OCI-LY7 (cell line): ENCODE measurements around the gene IP6K3. TPM values are rescaled to one million over a fixed set of nuclear protein-coding genes. Genes with fewer than 3 reads are reported as not detected.

ENCODE experiments used
- BruUV-seq: library from RNA; stranded (reverse); fragments of 400-500 nt; replicated peaks from 2 replicates; lab custom pipeline; 2021; lab: Mats Ljungman, UMichigan
- CTCF ChIA-PET: fragments of 300-600 bp; sonication (Branson Sonifier 250); formaldehyde crosslinking; loops from one replicate; lab custom pipeline; 2022; ENCODE audit warnings: antibody characterized with exemption; ENCODE audit not compliant: unreplicated experiment; lab: Charles Lee
- POLR2A ChIA-PET: fragments of 300-600 bp; sonication (Branson Sonifier 250); formaldehyde crosslinking; loops from one replicate; lab custom pipeline; 2022; ENCODE audit warnings: antibody characterized with exemption; lab: Charles Lee
- DNase-seq: peaks from one replicate; pipeline ENCODE4 v3.0.0-alpha.2; 2015; ENCODE audit warnings: low spot score
- H2AFZ ChIP-seq: fragments of 200-600 bp; sonication (generic), shearing (Covaris generic); 2 replicates; pipeline ENCODE4 v1.6.1; 2014; ENCODE audit warnings: mild to moderate bottlenecking, antibody characterized with exemption, low read length, moderate library complexity
- H3K27ac ChIP-seq: fragments of 200-600 bp; sonication (generic); 2 replicates; pipeline ENCODE4 v1.5.1; 2014; ENCODE audit warnings: mixed run types, low read depth, mild to moderate bottlenecking, moderate library complexity, low read length, inconsistent platforms; ENCODE audit not compliant: poor library complexity, severe bottlenecking
- H3K36me3 ChIP-seq: fragments of 200-600 bp; sonication (generic); 2 replicates; pipeline ENCODE4 v1.6.1; 2014; ENCODE audit warnings: mild to moderate bottlenecking, antibody characterized with exemption, low read length, moderate library complexity, mixed read lengths; ENCODE audit not compliant: insufficient read depth
- H3K4me1 ChIP-seq: fragments of 200-600 bp; sonication (generic); 2 replicates; pipeline ENCODE4 v1.5.1; 2014; ENCODE audit warnings: mild to moderate bottlenecking, low read length; ENCODE audit not compliant: insufficient read depth, poor library complexity, severe bottlenecking
- H3K4me2 ChIP-seq: fragments of 200-600 bp; sonication (generic); 2 replicates; pipeline ENCODE4 v1.6.1; 2014; ENCODE audit warnings: mild to moderate bottlenecking, low read length
- H3K4me3 ChIP-seq: fragments of 200-600 bp; sonication (generic); 2 replicates; pipeline ENCODE4 v1.5.1; 2014; ENCODE audit warnings: mild to moderate bottlenecking, low read depth, low read length; ENCODE audit not compliant: poor library complexity, severe bottlenecking
- H3K79me2 ChIP-seq: fragments of 200-600 bp; sonication (generic); 2 replicates; pipeline ENCODE4 v1.6.1; 2016; ENCODE audit warnings: low read depth, mild to moderate bottlenecking, low read length, moderate library complexity, mixed read lengths; ENCODE audit not compliant: insufficient read depth
- H3K9me2 ChIP-seq: fragments of 200-600 bp; sonication (generic); 2 replicates; pipeline ENCODE4 v1.6.1; 2016; ENCODE audit warnings: mild to moderate bottlenecking, low read length, mixed read lengths; ENCODE audit not compliant: insufficient read depth
- H3K9me3 ChIP-seq: fragments of 200-600 bp; sonication (generic); 2 replicates; pipeline ENCODE4 v1.6.1; 2014; ENCODE audit warnings: mild to moderate bottlenecking, mixed run types, low read length, mixed read lengths
- H4K20me1 ChIP-seq: fragments of 200-600 bp; sonication (generic); 2 replicates; pipeline ENCODE4 v1.6.1; 2014; ENCODE audit warnings: mild to moderate bottlenecking, antibody characterized with exemption, low read length, moderate library complexity, mixed read lengths; ENCODE audit not compliant: insufficient read depth
- CTCF ChIP-seq: fragments of 200-600 bp; sonication (generic); conservative IDR thresholded peaks from 2 replicates; pipeline ENCODE4 v1.5.1; 2014; ENCODE audit warnings: mild to moderate bottlenecking, antibody characterized with exemption, low read length, moderate library complexity, mixed read lengths
- EZH2phosphoT487 ChIP-seq: fragments of 200-600 bp; sonication (generic); IDR thresholded peaks from 2 replicates; pipeline ENCODE4 v1.6.1; 2018; ENCODE audit warnings: low read depth, borderline replicate concordance, mild to moderate bottlenecking, mixed run types, antibody characterized with exemption, low read length, moderate library complexity, mixed read lengths
- intact Hi-C: fragments of 100-400 bp; cut with micrococcal nuclease; formaldehyde crosslinking; loops from one replicate; pipeline ENCODE4 v1.10.0; 2022; ENCODE audit not compliant: unreplicated experiment
- total RNA-seq, 2 experiments: library from RNA; depleted of rRNA in 1 of 2; stranded (reverse); fragments of >200 nt in 1 of 2; shearing (Covaris generic) in 1 of 2; gene quantifications; 2 replicates each; pipeline ENCODE4 v1.2.3, GENCODE V29; 2014 to 2022

Gene IP6K3
- total RNA-seq, 2 experiments from 2014 or later = not detected

DNA sequence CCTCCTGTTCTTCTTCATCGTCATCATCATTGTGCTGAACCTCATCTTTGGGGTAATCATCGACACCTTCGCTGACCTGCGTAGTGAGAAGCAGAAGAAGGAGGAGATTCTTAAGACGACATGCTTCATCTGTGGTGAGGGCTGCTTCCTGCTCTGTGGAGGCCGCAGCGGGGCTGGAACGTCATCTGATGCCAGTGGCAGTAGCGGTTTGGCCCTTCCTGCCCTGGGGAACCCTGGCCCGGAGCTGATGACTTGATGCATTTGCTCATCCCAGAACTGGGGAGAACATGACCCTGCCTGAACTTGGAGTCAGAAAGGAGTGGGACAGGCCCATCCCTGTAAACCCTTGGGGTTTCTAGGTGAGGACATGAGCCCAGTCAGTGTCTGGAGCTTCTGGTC lies 53.9 kb downstream of the IP6K3 start:
- ChIA-PET CTCF (no interaction called here), POLR2A (no interaction called here)
- Histone ChIP-seq H3K9me2 (no peaks in the 10 kb centered on the region), H3K9me3 (no peaks in the 10 kb centered on the region), H4K20me1 (no peaks in the 10 kb centered on the region), H3K4me2 (no peak overlapping the region), H3K4me1 (peaks cover 19% of the 10 kb centered on the region), H3K79me2 (no peaks in the 10 kb centered on the region), H3K4me3 (no peak overlapping the region), H2AFZ (no peak overlapping the region), H3K36me3 (peaks cover 99% of the 10 kb centered on the region), H3K27ac (no peak overlapping the region)
- no peak for TF ChIP-seq CTCF
- no peak for TF ChIP-seq EZH2phosphoT487
- DNase-seq = no peak
- BruUV-seq = no TSS peak
- intact Hi-C loops = no loop called here

DNA sequence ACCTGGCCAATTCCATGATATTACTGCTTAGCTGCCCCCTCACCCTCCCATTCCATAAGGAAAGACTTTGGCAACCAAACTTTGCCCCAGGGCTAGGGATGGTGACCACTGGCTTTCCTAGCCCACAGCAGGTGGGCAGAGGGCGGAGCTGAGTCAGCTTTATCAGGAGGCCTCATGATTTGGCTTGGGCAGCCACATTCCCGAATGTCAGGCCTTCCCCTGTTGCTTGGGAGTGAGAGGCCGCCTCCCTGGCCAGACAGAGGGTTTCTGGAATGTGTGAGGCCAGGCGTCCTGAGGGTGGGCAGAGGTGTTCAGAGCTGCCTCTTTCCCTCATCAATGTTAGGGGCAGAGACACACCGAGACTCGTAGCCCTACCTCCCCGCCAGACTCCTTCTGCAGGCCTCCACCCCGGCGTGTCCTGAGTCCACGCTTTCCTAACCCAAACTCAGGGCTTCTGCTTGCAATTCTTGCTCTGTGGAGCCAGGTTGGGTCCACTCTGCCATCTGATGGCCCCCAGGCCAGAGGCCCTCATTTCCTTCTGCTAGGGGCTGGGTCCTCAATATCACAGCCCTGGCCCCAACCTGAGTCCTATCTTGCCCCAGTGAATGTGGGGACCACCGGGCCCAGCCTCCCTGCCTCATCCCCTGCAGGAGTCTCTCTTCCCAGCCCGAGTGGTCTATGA lies 54.5 kb downstream of the IP6K3 start:
- CTCF ChIA-PET = no interaction called here
- Histone ChIP-seq H3K36me3 (peaks cover 99% of the 10 kb centered on the region), H3K79me2 (no peaks in the 10 kb centered on the region), H3K27ac (no peak overlapping the region), H3K4me3 (no peak overlapping the region), H3K4me2 (no peak overlapping the region), H4K20me1 (no peaks in the 10 kb centered on the region), H3K9me2 (no peaks in the 10 kb centered on the region), H3K9me3 (no peaks in the 10 kb centered on the region), H3K4me1 (peaks cover 16% of the 10 kb centered on the region), H2AFZ (no peak overlapping the region)
- POLR2A ChIA-PET = no interaction called here
- TF ChIP-seq CTCF (no peak), EZH2phosphoT487 (no peak)
- BruUV-seq = TSS peak; percentile 42
- intact Hi-C loops = no loop called here
- DNase-seq = no peak

DNA sequence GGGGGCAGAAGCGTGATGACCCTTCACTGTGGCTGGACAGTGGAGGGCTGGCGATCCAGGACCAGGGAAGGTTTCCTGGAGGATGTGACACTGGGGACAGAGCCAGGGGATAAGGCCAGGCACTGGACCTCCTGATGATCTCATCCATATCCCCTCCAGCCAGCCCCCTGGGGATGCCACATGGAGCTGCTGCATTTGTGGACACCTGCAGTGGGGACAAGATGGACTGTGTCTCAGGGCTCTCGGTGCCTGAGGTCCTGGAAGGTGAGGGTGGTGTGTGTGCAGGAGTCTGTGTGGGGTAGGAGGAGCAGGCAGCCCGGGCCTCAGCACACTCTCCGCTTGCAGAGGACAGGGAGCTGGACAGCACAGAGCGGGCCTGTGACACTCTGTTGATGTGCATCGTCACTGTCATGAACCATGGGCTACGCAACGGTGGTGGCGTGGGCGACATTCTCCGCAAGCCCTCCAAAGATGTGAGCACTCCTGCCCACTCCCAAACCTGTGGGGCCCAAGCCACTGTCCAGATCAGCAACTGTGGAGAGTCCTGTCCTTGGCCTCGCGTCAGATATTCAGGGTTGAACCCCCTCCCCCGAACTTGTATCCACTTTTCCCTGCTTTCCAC lies 55.1 kb downstream of the IP6K3 start:
- no peaks in the 10 kb centered on the region for H3K9me3 ChIP-seq
- H3K9me2 ChIP-seq = no peaks in the 10 kb centered on the region
- peaks cover 10% of the 10 kb centered on the region for H3K4me1 ChIP-seq
- H2AFZ ChIP-seq = no peak overlapping the region
- H4K20me1 ChIP-seq = no peaks in the 10 kb centered on the region
- intact Hi-C loops = no loop called here
- no peak overlapping the region for H3K4me2 ChIP-seq
- no peaks in the 10 kb centered on the region for H3K79me2 ChIP-seq
- peaks cover 99% of the 10 kb centered on the region for H3K36me3 ChIP-seq
- ChIA-PET CTCF (no interaction called here), POLR2A (no interaction called here)
- no peak for DNase-seq
- no peak overlapping the region for H3K27ac ChIP-seq
- TF ChIP-seq EZH2phosphoT487 (no peak), CTCF (no peak)
- no peak overlapping the region for H3K4me3 ChIP-seq
- BruUV-seq = no TSS peak
